GM12878 (cell line): ENCODE results near the gene TREH.

Experiments
- CTCF ChIP-seq, 3 experiments: IDR thresholded peaks in 2 of 3; conservative IDR thresholded peaks in 1 of 3; 2 replicates each; pipeline ENCODE4 v1.5.1; 2011; ENCODE audit warnings: low read depth in 3 of 3, low read length in 3 of 3, mild to moderate bottlenecking in 3 of 3, control low read depth in 2 of 3, moderate library complexity in 2 of 3, inconsistent platforms in 1 of 3, mixed read lengths in 1 of 3; ENCODE audit not compliant: control insufficient read depth in 2 of 3, insufficient read depth in 1 of 3; ENCODE audit errors: extremely low read depth in 1 of 3
- EZH2 ChIP-seq: IDR thresholded peaks from 2 replicates; pipeline ENCODE4 v1.6.1; 2012; ENCODE audit warnings: low read depth, mild to moderate bottlenecking, control low read depth, inconsistent platforms, low read length, borderline replicate concordance; ENCODE audit not compliant: control insufficient read depth
- NKRF ChIP-seq: fragments of 450-650 bp; conservative IDR thresholded peaks from 2 replicates; pipeline ENCODE4 v1.6.1; 2017; ENCODE audit warnings: mild to moderate bottlenecking, moderate library complexity
- RFX5 ChIP-seq: IDR thresholded peaks from 2 replicates; pipeline ENCODE4 v1.6.1; 2011; ENCODE audit warnings: low read depth, low read length, improper control_type of control experiment
- SKIL ChIP-seq: fragments of 450-650 bp; IDR thresholded peaks from 2 replicates; pipeline ENCODE4 v1.6.1; 2017; ENCODE audit warnings: mild to moderate bottlenecking, low read depth, inconsistent platforms; ENCODE audit not compliant: poor library complexity, severe bottlenecking
- SRF ChIP-seq, 2 experiments: IDR thresholded peaks; 2 replicates each; pipeline ENCODE4 v1.6.1; 2011; ENCODE audit warnings: low read depth in 2 of 2, low read length in 2 of 2, mild to moderate bottlenecking in 1 of 2, moderate library complexity in 1 of 2
- TARDBP ChIP-seq: IDR thresholded peaks from 2 replicates; pipeline ENCODE4 v1.6.1; 2016; ENCODE audit warnings: borderline replicate concordance
- TCF12 ChIP-seq: IDR thresholded peaks from 2 replicates; pipeline ENCODE4 v1.6.1; 2011; ENCODE audit warnings: low read depth, mild to moderate bottlenecking, low read length

GRCh38 chr11:118609380-118610224 is 69.8 kb downstream of the TREH start:
- TF ChIP-seq CTCF (IDR thresholded peaks at IDR 0.05 in 2 of 3, conservative IDR thresholded peaks at IDR 0.05 in 1 of 3; ENCODE audit: control insufficient read depth in 2 of 3, extremely low read depth in 1 of 3, insufficient read depth in 1 of 3, low read depth in 3 of 3, low read length in 3 of 3) (no peak), EZH2 (no peak), NKRF (no peak), RFX5 (no peak), SRF (IDR thresholded peaks at IDR 0.05; ENCODE audit: low read depth in 2 of 2, low read length in 2 of 2) (no peak), TCF12 (no peak), TARDBP (no peak), SKIL (no peak)
